ENCODE data around the gene TAT.

DNA sequence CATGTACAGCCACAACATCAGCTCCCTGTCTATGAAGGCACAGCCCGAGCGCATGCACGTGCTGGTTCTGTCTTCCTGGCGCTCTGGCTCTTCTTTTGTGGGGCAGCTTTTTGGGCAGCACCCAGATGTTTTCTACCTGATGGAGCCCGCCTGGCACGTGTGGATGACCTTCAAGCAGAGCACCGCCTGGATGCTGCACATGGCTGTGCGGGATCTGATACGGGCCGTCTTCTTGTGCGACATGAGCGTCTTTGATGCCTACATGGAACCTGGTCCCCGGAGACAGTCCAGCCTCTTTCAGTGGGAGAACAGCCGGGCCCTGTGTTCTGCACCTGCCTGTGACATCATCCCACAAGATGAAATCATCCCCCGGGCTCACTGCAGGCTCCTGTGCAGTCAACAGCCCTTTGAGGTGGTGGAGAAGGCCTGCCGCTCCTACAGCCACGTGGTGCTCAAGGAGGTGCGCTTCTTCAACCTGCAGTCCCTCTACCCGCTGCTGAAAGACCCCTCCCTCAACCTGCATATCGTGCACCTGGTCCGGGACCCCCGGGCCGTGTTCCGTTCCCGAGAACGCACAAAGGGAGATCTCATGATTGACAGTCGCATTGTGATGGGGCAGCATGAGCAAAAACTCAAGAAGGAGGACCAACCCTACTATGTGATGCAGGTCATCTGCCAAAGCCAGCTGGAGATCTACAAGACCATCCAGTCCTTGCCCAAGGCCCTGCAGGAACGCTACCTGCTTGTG is 40.0 kb downstream of the TAT start:
- no peak for TF ChIP-seq POLR2A (IDR thresholded peaks at IDR 0.05)
- TF ChIP-seq, protein P1, sequence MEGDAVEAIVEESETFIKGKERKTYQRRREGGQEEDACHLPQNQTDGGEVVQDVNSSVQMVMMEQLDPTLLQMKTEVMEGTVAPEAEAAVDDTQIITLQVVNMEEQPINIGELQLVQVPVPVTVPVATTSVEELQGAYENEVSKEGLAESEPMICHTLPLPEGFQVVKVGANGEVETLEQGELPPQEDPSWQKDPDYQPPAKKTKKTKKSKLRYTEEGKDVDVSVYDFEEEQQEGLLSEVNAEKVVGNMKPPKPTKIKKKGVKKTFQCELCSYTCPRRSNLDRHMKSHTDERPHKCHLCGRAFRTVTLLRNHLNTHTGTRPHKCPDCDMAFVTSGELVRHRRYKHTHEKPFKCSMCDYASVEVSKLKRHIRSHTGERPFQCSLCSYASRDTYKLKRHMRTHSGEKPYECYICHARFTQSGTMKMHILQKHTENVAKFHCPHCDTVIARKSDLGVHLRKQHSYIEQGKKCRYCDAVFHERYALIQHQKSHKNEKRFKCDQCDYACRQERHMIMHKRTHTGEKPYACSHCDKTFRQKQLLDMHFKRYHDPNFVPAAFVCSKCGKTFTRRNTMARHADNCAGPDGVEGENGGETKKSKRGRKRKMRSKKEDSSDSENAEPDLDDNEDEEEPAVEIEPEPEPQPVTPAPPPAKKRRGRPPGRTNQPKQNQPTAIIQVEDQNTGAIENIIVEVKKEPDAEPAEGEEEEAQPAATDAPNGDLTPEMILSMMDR (IDR thresholded peaks at IDR 0.05): no peak

All from right lobe of liver (tissue), 4 donors.